Astrocyte of the spinal cord (primary cell): ENCODE data around the gene ZFAND6.
A peak's percentile ranks its signal among the peaks of the same experiment; 100 is the strongest.
"Not testable (repeated sequence)": the region's sequence is repeated elsewhere in the genome, so short reads cannot be mapped to it uniquely, and the experiment has no call there.

ENCODE experiments used
- DNase-seq: peaks from one replicate; pipeline ENCODE4 v3.0.0; 2011; ENCODE audit warnings: low read depth, low spot score
- H3K4me3 ChIP-seq: 2 replicates; pipeline ENCODE4 v1.5.1; 2011; ENCODE audit warnings: low read depth, mild to moderate bottlenecking, low read length, moderate library complexity
- CTCF ChIP-seq: IDR thresholded peaks from 2 replicates; pipeline ENCODE4 v1.5.1; 2012; ENCODE audit warnings: low read depth, mild to moderate bottlenecking, low read length, inconsistent platforms
- in situ Hi-C: cut with HindIII; loops from 2 replicates; pipeline ENCODE4 v1.10.0; 2017; ENCODE audit warnings: low sequenced_read_pairs

ZFAND6 gene

GRCh38 chr15:80152180-80152895, 92.9 kb downstream of the ZFAND6 start:
- no peak for TF ChIP-seq CTCF
- peak; percentile 95 for DNase-seq
- peak overlapping the region; percentile 66 for H3K4me3 ChIP-seq
- in situ Hi-C loops, result no loop called here

DNA sequence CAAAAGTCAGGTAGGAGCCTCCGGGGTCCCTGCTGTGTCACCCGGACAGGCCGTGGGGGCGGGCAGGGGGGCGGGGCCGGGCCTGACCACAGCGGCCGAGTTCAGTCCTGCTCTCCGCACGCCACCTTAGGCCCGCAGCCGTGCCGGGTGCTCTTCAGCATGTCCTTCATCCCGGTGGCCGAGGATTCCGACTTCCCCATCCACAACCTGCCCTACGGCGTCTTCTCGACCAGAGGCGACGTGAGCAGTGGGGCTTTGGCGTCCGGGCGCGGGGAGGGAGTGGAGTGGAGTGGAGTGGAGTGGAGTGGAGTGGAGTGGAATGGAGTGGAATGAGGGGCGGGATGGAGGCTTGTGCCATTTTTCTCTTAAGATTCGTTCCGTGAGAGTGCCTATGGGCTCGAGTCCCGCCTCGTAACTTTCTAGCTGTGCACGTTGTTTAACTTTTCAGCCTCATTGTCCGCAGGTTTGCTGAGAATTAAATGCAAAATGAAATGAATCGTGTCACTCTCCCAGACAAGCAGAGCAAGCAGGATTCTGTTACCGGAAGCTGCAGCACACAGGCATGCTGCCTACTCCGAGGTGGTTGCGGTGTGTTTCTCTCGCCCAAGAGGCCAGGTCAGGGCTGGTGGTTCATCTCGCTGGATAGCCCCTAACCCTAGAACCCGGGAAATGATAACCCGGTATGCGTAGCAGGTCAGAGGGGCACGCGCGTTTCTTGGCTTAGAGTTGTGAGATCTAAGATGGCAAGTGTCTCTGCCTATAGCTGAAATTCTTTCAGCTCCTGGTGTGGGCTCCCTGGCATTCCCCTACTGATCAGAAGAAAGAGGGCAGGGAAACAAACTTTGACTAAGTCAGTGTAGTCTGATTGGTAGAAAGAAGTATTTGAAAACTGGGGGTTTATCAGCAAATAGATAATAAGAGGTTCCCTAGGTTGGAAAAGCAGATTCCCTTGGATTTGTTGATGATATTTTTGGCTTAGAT, 93.7 kb downstream of the ZFAND6 start, which contains the start of gene FAH:
Gene FAH (plus strand): TSS at position 104 of the 981 bp plus-strand sequence. CDS start 56 bp downstream, at position 160.
- TF ChIP-seq CTCF, result no peak
- in situ Hi-C loops, result no loop called here
- peak within 1 kb of the TSS; percentile 66 for H3K4me3 ChIP-seq
- DNase-seq, result peak; percentile 62

DNA sequence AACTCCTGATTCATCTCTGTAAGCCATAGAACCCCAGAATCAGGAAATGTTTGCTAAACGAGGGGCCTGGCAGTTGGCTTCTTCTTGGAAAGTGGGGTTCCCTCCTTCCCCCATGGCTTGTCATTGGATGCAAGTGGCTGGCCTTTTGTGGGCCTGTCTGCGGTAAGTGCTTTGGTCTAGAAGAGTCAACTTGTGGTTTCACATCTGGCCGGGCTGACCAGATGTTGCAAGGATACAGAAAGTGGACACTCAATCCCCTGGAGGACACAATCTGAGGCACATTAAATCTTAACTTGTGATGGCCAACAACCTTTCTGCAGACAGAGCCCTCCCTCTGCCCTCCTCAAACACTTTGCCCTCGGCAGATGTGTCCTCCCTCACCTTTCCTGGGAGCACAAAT, 94.4 kb downstream of the ZFAND6 start:
- DNase-seq, result no peak
- in situ Hi-C loops, result no loop called here
- no peak overlapping the region for H3K4me3 ChIP-seq
- TF ChIP-seq CTCF, result no peak

DNA sequence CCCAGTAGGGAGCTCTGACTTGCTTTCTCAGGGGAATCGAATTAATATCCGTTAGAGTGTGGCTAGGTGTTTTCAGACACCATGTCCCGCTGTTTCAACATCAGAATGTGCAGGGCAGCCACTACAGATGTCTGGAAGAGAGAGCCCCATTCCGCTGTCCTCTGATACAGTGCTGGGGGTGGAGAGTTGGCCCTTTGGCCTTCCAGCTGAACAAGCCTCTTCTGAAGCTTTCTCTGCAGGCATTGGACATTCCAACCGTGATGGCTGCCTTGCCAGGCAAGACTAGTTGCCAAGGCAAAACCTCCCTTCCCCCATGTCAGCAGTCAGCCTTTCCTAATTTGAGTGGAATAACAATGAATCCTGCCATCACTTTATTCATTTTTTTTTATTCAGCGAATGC, 94.9 kb downstream of the ZFAND6 start:
- no peak for DNase-seq
- in situ Hi-C loops, result no loop called here
- no peak overlapping the region for H3K4me3 ChIP-seq
- no peak for TF ChIP-seq CTCF

DNA sequence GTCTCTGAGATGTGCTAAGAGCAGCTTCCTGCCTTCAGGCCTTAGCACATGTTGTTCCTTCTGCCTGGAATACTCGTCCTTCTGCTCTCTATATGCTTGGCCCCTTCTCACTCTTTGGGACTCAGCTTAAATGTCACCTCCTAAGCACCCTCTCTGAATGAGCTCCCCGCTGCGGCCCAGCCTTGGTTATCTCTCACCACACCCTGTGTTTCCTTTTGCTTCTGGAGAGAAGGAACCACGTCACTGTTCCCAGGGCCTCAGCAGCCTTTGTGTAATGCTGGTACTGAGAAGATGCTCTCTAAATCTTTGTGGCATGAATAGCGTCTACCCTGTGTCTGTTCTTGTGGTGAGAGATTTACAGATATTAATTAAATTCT, 95.5 kb downstream of the ZFAND6 start:
- DNase-seq, result no peak
- in situ Hi-C loops, result no loop called here
- no peak for TF ChIP-seq CTCF
- H3K4me3 ChIP-seq, result no peak overlapping the region

GRCh38 chr15:80155378-80156175, 96.1 kb downstream of the ZFAND6 start:
- H3K4me3 ChIP-seq, in situ Hi-C loops: not testable (repeated sequence)

More at GRCh38 chr15:80155378-80156175, 96.1 kb downstream of the ZFAND6 start:
- DNase-seq, result not testable (repeated sequence)
